Effector CD4-positive, alpha-beta T cell (primary cell): ENCODE measurements around the gene EPS15.
"Not testable (repeated sequence)": the region's sequence is repeated elsewhere in the genome, so short reads cannot be mapped to it uniquely, and the experiment has no call there.

Experiments used
- DNase-seq: peaks from one replicate; pipeline ENCODE4 v3.0.0-alpha.2; 2020

Gene EPS15

DNA sequence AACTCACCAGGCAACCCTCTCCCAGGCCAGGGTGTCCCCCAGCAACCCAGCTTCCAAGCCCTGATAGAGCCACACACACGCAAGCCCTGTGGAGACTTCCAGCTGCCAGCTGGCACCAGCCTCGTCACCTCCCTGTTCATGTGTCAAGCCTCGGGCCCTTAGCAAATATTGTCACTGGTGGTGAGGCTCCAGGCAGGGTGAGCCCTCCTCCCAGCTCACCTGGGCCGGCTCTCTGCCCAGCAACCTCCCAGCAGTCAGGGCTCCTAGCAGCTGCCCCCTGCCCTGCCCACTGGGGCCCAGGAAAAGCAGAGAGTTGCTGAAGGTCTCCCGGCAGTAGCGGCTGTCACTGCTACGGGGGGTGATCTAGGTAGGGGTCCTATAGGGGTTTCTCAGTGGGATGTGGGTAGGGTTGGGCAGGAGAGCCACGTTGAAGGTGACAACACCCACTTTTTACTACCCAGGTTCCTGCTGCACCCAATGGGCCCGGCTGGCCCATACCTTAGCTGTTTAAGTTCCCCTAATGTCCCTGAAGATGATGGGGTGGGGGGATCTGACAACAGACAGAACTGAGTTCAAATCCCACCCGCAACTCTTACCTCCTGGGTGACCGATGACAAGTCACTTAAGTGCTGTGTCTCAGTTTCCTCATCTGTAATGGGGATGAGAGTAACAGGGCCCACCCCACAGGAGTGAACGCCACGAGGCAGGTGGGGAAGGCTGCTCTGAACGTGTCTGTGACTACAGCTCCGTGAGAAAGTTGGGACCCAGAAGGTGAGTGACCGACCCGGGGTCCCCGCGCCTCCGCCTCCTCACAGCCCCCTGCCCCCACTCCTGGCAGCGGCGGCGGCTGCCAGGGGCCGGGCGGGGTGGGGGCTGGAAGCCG lies 189.4 kb downstream of the EPS15 start:
- no peak for DNase-seq

DNA sequence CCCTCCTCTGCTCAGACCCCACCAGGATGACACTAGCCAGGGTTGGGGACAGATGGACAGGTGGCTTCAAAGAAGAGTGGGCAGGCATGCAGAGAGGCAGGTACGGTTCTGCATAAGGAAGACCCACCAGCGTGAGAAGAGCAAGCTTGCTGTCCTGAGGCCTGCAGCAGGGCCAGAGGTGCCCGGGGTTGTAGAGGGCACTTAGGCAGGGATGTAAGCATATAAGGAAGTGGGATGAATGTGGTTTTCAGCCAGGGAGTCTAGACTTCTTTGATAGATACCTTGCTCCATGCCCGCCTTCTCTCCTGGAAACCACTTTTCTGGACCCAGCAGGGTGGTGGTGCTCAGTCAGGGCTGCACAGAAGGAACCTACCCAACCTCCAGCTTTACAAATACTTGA lies 190.1 kb downstream of the EPS15 start:
- DNase-seq, result no peak

DNA sequence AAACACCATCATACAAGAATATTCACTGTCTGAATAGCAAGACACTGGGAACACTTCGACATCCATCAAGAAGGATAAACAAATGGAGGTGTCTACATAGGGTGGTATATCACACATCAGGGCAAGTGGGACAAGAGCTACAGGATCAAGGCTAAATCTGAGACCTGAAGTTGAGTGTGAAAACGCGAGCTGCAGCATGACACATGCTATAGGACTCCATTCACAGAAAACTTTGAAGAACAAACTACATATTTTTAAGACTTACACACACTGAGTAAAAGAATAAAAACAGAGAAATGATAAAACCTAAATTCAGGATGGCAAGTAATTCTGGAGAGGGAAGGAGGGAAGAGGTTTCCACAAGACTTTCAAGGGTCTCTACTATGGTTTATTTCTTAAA lies 190.8 kb downstream of the EPS15 start:
- no peak for DNase-seq

DNA sequence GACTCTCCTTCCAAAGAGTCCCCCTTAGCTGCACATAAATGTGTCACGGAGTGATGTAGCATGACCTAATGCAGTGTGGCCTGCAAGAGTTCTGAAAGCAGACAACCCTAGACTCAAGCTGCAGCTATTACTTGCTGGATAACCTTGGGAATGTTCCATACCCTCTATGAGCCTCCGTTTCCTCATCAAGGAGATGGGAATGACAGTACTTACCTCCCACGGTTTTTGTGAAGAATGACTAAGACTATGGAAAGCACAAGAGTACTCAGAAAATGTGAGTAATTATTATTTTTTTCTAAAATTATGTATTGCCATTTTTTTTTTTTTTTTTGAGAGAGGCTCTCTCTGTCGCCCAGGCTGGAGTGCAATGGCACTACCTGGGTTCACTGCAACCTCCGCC lies 191.7 kb downstream of the EPS15 start:
- DNase-seq, result no peak

DNA sequence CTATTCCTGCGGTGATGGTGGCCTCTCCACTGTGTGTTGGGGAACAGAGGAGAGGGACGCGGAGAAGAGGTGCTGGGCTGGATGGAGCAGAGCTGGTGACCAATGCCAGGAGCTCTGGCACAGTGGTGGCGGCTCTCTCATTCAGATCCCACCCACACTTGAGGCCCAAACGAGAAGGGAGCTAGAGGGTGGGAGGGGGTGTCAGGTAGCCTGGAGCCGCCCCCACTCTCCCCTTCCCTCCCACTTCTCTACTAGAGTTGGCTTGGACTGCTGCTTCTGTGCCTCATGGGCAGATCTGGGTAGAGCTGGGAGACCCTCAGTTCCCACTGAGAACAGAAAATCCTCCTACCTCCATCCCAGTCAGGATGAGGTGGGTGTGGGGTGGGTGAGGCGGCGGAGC lies 192.2 kb downstream of the EPS15 start:
- DNase-seq, result no peak

DNA sequence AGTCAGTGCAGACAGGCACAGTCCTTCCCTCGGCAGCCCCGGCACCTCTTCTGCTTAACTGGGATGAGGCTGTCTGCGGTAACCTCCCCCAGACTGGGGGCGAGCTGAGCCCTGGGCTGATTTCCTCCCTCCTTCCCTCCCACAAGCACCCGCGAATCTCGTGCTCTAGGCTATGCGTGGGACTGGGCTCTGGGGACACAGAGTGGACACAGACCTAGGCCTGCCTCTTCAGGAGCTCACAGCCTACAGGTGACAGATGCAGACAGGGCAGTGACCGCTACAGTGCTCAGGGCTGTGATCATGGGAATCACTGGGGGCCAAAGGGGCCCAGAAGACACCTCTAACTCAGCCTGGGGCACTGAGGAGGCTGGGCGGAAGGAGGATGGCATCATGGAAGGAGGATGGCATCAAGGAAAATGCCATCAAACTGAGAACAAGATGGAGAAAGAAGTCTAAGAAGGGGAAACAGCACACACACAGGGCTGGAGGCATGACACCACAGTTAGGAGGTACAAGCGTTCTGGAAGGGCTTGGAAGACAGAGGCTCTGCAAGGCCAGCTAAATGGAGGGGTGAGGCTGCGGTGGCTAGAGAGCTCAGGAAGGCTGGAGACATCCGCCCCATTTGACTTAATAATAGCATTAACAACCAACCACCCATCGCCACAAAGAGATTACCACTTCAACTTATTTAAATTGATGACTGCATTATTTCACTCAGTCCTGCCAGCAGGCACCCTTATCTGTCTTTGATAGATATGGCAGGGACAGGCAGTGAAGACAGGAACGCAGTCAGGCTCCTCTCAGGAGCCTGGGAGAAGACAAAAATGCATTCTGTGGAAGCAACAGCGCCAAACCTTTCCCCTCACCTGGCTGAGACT lies 192.9 kb downstream of the EPS15 start:
- no peak for DNase-seq

DNA sequence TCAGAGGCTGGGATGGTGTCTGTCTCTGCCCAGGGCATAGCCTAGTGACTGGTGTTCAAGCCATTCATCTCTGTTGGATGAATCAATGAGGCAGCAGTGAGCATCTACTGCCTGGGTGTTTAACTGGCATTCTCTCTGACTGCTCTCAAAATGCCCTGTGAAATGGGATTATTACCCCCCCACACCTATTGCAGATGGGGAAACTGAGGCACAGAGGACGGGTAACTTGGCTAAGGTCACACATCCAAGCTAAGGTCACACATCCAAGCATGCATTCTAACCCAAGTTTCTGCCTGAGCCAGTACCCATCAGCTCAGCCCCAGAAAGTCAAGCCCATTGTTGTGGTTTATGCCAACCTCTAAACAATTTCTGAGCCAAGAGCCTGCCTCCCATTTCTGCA lies 193.7 kb downstream of the EPS15 start:
- DNase-seq, result no peak

DNA sequence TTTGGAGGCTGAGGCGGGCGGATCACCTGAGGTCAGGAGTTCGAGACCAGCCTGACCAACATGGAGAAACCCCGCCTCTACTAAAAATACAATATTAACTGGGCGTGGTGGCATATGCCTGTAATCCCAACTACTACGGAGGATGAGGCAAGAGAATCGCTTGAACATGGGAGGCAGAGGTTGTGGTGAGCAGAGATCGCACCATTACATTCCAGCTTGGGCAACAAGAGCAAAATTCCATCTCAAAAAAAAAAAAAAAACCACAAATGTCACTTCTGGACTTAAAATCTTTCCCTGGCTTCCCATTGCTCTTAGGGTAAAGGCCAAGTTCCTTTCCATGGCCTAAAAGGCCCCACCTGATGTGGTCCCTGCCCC lies 194.1 kb downstream of the EPS15 start:
- not testable (repeated sequence) for DNase-seq

DNA sequence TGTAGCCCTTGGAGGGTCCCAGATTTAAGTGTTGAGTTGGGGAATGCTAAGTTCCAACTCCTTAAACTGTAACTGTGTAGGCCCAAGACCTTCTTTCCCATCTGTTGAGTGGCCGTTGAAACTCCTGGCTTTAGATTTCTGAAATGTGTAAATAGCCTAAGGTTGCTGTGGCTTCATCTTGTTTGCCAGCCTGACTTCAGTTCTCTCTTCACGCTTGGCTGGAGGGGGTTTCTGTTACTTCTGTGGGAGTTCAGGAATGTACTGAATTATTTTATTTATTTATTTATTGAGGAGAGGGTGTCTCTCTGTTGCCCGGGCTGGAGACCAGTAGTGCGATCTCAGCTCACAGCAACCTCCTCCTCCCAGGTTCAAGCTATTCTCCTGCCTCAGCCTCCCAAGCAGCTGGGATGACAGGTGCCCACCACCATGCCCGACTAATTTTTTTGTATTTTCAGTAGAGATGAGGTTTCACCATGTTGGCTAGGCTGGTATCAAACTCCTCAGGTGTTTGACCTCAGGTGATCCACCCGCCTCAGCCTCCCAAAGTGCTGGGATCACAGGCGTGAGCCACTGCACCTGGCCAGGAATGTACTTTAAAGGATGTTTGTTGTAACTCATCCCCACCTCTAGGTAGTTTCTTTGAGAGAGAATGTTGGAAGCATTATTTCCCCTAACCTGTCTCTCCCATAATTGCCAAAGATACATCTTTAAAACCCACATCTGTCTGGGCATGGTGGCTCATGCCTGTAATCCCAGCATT lies 194.6 kb downstream of the EPS15 start:
- no peak for DNase-seq

DNA sequence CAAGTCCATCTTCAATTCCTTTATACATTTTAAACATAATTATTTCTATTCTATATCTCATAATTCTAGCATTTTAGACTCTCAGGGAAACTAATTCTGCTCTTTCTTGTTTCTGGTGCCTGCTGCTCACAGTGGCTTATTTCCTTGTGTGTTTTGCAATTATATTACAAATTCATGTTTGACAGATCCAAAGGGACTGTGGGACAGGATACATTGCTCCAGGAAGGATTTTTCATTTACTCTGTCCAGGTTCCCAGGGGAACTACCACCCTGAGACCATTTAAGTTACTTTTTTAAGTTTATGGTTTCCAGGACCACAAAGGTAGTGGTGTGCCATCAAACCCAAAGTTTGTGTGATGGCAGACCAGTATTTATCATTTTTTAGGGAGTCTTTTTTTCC lies 195.3 kb downstream of the EPS15 start:
- DNase-seq, result no peak

DNA sequence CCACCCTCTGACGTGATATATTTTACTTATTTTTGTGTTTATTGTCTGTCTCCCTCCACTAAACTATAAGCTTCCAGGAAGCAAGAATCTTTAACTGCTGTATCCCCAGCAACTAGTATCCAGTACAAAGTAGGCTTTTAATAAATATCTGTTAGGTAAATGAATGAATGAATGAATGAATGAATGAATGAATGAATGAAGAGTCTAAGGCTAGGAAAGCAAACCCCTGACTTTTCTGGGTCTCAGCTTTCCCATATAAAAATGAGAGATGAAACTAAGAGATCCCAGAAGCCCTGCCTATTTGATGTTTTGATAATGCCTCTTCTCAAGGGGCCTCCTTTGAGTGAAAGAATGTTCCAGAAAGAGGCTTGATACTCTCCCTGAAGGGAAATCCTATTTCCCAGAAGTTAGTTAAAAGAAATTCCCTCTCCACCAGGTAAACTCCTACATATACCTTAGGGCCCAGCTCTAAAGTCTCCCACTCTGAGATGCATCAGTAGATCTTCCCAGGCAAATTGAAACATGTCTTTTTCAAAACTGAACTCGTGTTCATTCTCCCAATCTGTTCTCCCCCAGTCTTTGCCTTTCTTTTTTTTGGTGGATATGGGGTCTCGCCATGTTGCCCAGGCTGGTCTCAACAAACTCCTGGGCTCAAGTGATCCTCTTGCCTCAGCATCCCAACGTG lies 196.5 kb downstream of the EPS15 start:
- no peak for DNase-seq

DNA sequence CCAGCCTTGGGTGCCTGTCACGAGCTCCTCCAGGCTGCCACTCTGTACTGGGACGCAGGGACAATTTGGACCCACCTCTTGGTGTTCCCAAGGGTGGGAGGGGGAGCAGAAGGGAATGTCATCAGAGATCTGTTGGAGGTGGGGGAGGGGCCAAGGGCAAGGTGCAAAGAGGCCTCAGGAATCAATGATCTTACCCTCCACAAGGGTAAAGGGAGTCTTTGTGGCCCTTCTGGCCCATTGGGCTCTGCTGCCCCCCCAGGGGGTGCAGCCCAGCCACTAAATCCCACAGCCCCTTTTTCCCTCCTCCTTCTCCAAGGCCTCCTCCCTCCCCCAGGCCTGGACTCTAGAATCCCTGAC lies 197.2 kb downstream of the EPS15 start:
- no peak for DNase-seq

DNA sequence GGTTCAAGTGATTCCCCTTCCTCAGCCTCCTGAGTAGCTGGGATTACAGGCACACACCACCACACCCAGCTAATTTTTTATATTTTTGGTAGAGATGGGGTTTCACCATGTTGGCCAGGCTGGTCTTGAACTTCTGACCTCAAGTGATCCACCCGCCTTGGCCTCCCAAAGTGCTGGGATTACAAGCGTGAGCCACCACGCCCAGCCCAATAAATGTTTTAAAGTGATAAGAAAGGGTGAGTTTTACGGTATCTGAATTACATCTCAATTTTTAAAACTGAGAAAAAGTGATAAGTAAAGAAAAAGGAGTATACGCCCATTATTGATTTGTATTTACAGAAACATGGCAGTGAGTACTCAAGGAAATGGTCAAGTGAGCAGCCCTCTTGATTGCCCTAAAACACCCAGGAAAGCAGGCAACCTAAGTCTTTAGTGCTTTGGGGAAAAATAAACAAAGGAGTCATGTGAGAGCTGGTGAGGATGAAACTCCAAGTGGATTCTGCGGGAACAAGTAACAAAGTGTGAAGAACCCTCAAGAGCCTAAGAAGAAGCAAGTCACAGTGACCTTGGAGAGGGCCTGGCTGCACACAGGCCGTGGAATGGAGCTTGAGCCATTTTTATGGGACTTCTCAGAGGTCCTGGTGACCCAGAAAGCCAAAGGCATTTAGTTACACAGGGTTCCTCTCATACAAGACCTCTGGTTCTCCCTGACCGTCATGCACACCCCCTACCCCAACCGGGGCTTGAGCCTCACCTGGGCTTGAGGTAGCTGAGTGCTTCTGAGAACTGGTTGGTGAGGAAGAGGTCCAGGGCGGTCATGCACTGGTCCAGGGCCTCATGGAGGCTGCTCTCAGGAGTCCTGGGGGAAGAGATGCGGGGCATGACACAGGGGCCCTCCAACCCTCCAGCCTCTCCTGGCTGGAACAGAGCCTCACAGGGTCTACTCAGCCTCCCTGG lies 197.8 kb downstream of the EPS15 start:
- DNase-seq, result no peak

DNA sequence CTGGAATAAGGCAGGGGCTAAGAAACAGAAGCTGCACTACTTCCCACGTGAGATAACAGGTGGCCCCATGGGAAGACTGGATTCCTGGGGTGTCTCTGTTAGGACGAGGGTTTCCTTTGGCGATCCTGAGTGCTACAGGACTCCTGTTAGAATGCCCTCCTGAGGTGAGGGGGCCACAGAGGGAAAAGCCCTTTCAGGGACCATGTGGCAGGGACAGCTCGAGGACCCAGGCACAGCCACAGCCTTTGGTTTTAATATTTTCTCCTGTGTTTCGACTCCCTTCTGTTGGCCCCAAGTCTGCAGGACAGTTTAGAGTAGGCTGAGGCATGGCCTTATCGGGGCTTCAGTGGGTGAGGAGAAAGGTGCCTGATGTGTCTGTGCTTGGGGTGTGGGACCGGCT lies 201.3 kb downstream of the EPS15 start:
- DNase-seq, result no peak

DNA sequence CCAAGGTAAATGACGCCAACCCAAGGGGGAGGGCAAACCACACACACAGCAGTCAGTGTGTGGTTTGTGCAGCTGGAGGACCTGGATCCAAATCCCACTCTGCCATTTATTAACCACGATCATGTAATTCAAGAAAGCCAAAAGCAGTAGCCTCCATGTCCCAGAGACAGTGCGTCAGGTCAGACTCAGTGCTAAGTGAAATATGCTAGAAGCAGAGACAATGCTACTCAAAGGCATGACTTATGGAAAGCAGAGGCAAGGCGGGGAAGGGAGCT lies 202.3 kb downstream of the EPS15 start:
- DNase-seq, result no peak

DNA sequence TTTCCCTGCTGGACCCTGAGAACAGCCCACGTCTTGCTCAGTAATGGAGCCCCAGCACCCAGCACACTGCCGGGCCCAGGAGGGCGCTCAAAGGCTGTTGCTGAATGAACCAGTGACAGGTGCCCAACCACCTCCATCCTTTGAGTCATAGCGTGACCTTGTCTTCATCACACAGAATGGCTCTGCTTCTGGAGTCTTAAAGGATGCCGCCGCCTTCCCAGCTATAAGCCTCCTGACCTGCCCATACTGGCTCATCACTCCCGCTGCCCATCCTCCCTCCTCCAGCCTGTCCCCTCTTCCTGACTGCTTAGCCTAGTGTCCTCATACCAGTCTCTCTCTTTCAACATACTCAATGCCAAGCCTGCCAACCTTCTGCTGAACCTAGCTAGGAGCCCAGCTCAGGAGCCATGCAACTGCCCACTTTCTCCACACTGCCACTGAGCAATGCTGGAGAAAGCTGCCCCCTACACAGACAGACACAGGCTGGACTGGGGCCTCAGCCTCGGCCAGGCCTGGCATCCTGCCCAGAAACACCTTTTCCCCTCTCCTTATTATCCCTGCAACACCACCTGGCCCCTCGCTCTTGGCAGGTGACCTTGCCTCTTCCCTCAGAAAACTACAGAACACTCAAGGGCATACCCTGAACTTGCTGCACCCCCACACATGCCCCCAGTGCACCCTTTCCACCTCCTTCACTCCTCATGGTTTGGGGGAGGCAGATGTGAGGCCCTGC lies 202.8 kb downstream of the EPS15 start:
- DNase-seq, result no peak

DNA sequence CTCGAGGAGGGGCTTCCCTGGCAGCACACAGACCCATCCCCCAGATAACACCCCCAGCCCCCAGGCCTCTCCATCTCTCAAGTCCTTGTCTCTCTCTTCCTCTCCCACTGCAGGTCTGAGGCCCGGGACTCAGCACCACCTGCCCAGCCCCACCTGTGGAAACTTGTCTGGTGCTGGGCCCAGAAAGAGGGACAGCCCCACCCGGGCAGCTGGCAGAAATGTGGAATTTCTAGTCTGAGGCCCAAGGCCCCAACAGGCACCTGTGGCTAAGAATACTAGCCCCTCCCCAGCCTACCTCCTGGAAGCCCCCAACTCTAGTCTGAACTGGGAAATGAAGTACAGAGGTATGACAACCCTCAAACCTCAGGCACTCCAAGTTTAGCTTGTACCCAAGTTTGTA lies 204.1 kb downstream of the EPS15 start:
- no peak for DNase-seq

DNA sequence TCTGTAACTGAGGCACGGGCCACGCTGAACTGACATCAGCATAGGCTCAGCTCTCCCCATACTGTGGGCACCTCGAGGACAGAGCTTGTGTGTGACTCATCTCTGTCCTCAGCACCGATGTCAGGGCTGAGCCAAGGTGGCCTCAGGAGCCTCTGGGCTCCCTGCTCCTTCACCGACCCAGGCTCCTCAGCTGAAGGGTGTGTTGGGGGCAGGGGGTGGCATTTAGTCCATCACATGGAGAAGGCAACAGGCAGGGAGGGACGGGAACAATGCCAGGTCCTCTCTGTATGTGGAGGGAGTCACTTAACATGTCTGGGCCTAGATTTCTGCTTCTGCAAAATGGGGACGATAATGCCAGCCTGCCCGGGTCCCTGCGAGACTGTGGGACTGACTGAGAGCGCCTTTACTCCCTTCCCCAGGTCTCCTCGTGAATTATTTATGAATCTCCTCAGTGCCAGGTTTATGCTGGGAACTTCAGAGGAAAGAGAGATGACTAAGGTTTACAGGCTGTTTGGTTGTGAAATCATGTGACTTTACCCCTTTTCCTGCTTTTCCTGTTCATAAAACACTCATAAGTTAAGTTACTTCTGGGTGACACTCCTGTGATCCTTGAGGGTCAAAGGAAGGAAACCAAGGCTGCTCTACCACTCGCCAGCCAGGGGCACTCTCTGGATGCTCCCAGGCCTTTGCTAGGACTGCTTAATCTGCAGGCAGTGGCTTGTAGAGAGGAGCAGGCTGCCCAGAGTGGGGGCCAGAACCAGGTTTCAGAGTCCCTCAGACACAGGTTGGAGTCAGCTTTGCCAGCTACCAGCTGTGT lies 204.9 kb downstream of the EPS15 start:
- DNase-seq, result no peak

DNA sequence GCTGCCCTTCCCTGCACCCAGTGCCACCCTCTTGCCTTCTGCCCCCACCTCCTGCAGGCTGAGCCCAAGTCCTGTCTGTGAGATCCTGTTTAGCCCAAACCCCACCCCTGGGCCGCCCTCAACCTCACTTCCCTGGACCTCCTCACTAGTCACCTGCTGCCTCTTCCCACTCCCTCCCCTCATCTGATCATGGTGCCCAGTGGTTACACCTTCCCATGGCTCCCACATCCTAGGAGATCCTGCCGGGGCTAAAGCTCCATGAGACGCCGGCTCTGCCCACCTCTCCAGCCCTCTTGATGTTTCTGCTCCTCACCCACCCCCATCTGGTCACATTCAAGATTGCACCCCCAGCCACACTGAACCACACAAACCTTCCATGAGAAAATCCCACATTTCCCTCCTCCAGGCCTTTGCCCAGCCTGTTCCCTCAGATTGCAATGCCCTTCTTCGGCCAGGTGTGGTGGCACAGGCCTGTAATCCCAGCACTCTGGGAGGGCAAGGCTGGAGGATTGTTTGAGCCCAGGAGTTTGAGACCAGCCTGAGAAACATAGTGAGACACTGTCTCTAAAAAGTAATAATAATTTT lies 205.7 kb downstream of the EPS15 start:
- DNase-seq, result no peak

DNA sequence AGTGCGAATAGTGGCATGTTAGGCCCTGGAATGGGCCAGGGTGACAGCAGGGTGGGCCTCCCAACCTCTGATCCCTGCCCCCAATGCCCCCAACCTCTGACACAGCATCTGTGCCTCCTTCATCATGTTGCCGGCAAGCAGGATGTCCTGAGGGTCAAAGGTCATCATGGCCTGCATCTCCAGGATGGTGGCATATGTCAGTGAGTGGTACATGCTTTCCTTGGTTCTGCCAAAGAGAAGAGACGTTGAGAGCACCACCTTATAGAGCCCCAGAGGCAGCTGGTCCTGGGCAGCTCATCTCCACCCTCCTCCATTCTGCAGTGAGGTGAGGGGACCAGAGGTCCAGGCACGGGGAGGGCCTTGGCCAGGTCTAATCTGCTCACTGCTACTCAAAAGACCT lies 206.3 kb downstream of the EPS15 start:
- no peak for DNase-seq
